PC-3 (cell line): ENCODE data around the gene PAIP2.

Source experiments
- CTCF ChIP-seq: fragments of 300-600 bp; sonication (generic); conservative IDR thresholded peaks from 2 replicates; pipeline ENCODE4 v1.5.1; 2017; ENCODE audit warnings: antibody characterized with exemption, low read depth, mild to moderate bottlenecking, low read length
- EZH2 ChIP-seq: fragments of 300-600 bp; sonication (generic); IDR thresholded peaks from one replicate; pipeline ENCODE4 v1.6.1; 2017; ENCODE audit warnings: antibody characterized with exemption, mild to moderate bottlenecking, low read length; ENCODE audit not compliant: unreplicated experiment
- EZH2phosphoT487 ChIP-seq: fragments of 300-600 bp; sonication (generic); IDR thresholded peaks from 2 replicates; pipeline ENCODE4 v1.6.1; 2018; ENCODE audit warnings: mild to moderate bottlenecking, antibody characterized with exemption, low read length, borderline replicate concordance

DNA sequence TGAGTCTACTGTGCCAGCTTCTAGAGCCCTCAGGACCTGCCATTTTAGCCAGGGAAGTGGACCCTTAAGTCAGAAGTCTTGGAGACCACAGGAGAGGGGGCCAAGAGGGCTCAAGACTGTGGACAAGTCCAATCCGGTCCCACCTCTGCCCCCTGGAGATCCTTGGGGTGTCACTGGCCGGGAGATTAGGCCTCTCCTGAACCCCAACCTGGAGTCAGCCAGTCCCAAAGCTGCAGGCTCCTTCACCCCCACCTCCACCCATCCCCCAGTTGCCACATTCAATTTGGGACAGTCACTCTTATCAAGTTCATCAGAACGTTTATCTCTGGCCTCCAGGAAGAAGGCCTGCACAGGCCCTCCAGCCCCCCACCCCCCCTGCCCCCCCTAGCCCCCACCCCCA is 41.2 kb downstream of the PAIP2 start:
- TF ChIP-seq CTCF (no peak), EZH2phosphoT487 (no peak), EZH2 (no peak)
